ENCODE results near the gene GJC2.

GJC2 gene

GRCh38 chr1:228204958-228205357 lies 55.2 kb downstream of the GJC2 start:
- no peaks in the 10 kb centered on the region for H3K4me1 Mint-ChIP-seq
- H3K9me3 Mint-ChIP-seq = no peaks in the 10 kb centered on the region
- H3K27me3 Mint-ChIP-seq = peaks cover 10% of the 10 kb centered on the region
- H3K36me3 Mint-ChIP-seq = peaks cover 3% of the 10 kb centered on the region
- no peak overlapping the region for H3K27ac Mint-ChIP-seq
- no peak overlapping the region for H3K4me3 Mint-ChIP-seq

- Mint-ChIP-seq H3K4me1 (no peaks in the 10 kb centered on the region), H3K27ac (peak overlapping the region; percentile 72), H3K4me3 (no peak overlapping the region), H3K9me3 (no peaks in the 10 kb centered on the region), H3K27me3 (peaks cover 10% of the 10 kb centered on the region), H3K36me3 (peaks cover 3% of the 10 kb centered on the region)
Observed at GRCh38 chr1:228205526-228206436, 56.1 kb downstream of the GJC2 start.

GRCh38 chr1:228206582-228207351 lies 57.0 kb downstream of the GJC2 start:
- H3K4me1 Mint-ChIP-seq = no peaks in the 10 kb centered on the region
- H3K27ac Mint-ChIP-seq = peak overlapping the region; percentile 72
- H3K4me3 Mint-ChIP-seq = no peak overlapping the region
- H3K36me3 Mint-ChIP-seq = no peaks in the 10 kb centered on the region
- peaks cover 10% of the 10 kb centered on the region for H3K27me3 Mint-ChIP-seq
- no peaks in the 10 kb centered on the region for H3K9me3 Mint-ChIP-seq

GRCh38 chr1:228207381-228207810 lies 57.7 kb downstream of the GJC2 start:
- Mint-ChIP-seq H3K27ac (no peak overlapping the region), H3K9me3 (no peaks in the 10 kb centered on the region), H3K4me1 (no peaks in the 10 kb centered on the region)

GRCh38 chr1:228207851-228208821 lies 58.4 kb downstream of the GJC2 start, which contains the start of gene OBSCN:
Gene OBSCN, plus strand, starts transcription at chr1:228208044. Its CDS starts 3,740 bp downstream, at chr1:228211784.
- no peaks in the 10 kb centered on the region for H3K36me3 Mint-ChIP-seq
- H3K27ac Mint-ChIP-seq = no peak within 1 kb of the TSS
- H3K4me3 Mint-ChIP-seq = no peak within 1 kb of the TSS
- H3K4me1 Mint-ChIP-seq = no peaks in the 10 kb centered on the region
- H3K9me3 Mint-ChIP-seq = no peaks in the 10 kb centered on the region
- peaks cover 9% of the 10 kb centered on the region for H3K27me3 Mint-ChIP-seq

More at GRCh38 chr1:228207381-228207810, 57.7 kb downstream of the GJC2 start:
- peaks cover 10% of the 10 kb centered on the region for H3K27me3 Mint-ChIP-seq
- no peaks in the 10 kb centered on the region for H3K36me3 Mint-ChIP-seq
- H3K4me3 Mint-ChIP-seq = no peak overlapping the region

- H3K27ac Mint-ChIP-seq = no peak overlapping the region
- no peaks in the 10 kb centered on the region for H3K9me3 Mint-ChIP-seq
- peaks cover 3% of the 10 kb centered on the region for H3K4me1 Mint-ChIP-seq
- H3K4me3 Mint-ChIP-seq = no peak overlapping the region
- peaks cover 6% of the 10 kb centered on the region for H3K27me3 Mint-ChIP-seq
- H3K36me3 Mint-ChIP-seq = no peaks in the 10 kb centered on the region
Observed at GRCh38 chr1:228208831-228209551, 59.3 kb downstream of the GJC2 start.
